Esophagus (tissue), 2 donors: ENCODE measurements around the gene PIP5KL1. TPM values are rescaled to one million over a fixed set of nuclear protein-coding genes. Genes with fewer than 3 reads are reported as not detected.

Source experiments
- H3K27ac ChIP-seq, 2 donors: one replicate each; pipeline ENCODE4 v1.5.1; 2013; ENCODE audit warnings: low read depth in 2 of 2, mild to moderate bottlenecking in 2 of 2, inconsistent platforms in 1 of 2, low read length in 1 of 2, moderate library complexity in 1 of 2
- H3K27me3 ChIP-seq, 2 donors: one replicate each; pipeline ENCODE4 v1.6.1; 2013; ENCODE audit warnings: low read length in 2 of 2, control low read depth in 1 of 2, mild to moderate bottlenecking in 1 of 2; ENCODE audit not compliant: insufficient read depth in 2 of 2, control insufficient read depth in 1 of 2
- H3K36me3 ChIP-seq, 2 donors: one replicate each; pipeline ENCODE4 v1.6.1; 2013; ENCODE audit warnings: low read length in 1 of 2; ENCODE audit not compliant: control insufficient read depth in 2 of 2, insufficient read depth in 2 of 2
- H3K4me1 ChIP-seq, 2 donors: one replicate each; pipeline ENCODE4 v1.6.1; 2013; ENCODE audit warnings: low read length in 1 of 2; ENCODE audit not compliant: control insufficient read depth in 2 of 2, insufficient read depth in 2 of 2
- H3K4me3 ChIP-seq, 2 donors: one replicate each; pipeline ENCODE4 v1.5.1; 2013; ENCODE audit warnings: low read length in 2 of 2, mild to moderate bottlenecking in 2 of 2, low read depth in 1 of 2, moderate library complexity in 1 of 2
- H3K9me3 ChIP-seq, 2 donors: one replicate each; pipeline ENCODE4 v1.6.1; 2013; ENCODE audit warnings: mild to moderate bottlenecking in 2 of 2, low read depth in 1 of 2, low read length in 1 of 2, moderate library complexity in 1 of 2; ENCODE audit not compliant: control insufficient read depth in 2 of 2, insufficient read depth in 1 of 2
- WGBS, 2 donors: extraction: QIAGEN DNeasy Blood & Tissue Kit; methylation state at CpG; one replicate each; pipeline ENCODE4 v1.1.7; 2013; 5-methylcytosine and 5-hydroxymethylcytosine counted together
- polyA plus RNA-seq, 2 donors: library from polyadenylated mRNA; stranded (reverse); fragments of 200-250 nt; gene quantifications; one replicate each; pipeline ENCODE4 v1.2.3, GENCODE V29; 2013
- donor health status: healthy with polysubstance abuse.
- donor health status: Bipolar disorder and iron deficiency.

PIP5KL1 gene
- polyA plus RNA-seq, 2 donors = 2.7 to 4.8 TPM

- 4% methylated on average over 36 to 56 of the region's 56 CpGs for WGBS, 2 donors
- Histone ChIP-seq H3K36me3 (no peaks in the 10 kb centered on the region), H3K4me3 (peak overlapping the region; percentile 41 to 50), H3K9me3 (no peaks in the 10 kb centered on the region), H3K4me1 (peaks cover 5 to 19% of the 10 kb centered on the region in 2 donors), H3K27ac (peak overlapping the region in 1 of 2 donors; percentile 28), H3K27me3 (no peaks in the 10 kb centered on the region)
Observed at GRCh38 chr9:127927201-127927987, 3.2 kb downstream of the PIP5KL1 start.

GRCh38 chr9:127926906-127927200, 3.7 kb downstream of the PIP5KL1 start:
- no peaks in the 10 kb centered on the region for H3K36me3 ChIP-seq
- no peaks in the 10 kb centered on the region for H3K9me3 ChIP-seq
- H3K4me3 ChIP-seq = peak overlapping the region; percentile 41 to 50
- H3K27me3 ChIP-seq = no peaks in the 10 kb centered on the region
- H3K4me1 ChIP-seq = peaks cover 5 to 19% of the 10 kb centered on the region in 2 donors
- no peak overlapping the region for H3K27ac ChIP-seq
- 11 to 13% methylated on average over 19 of the region's 19 CpGs for WGBS, 2 donors

GRCh38 chr9:127925959-127926905, 4.3 kb downstream of the PIP5KL1 start:
- WGBS, 2 donors = 65 to 69% methylated on average over 14 of the region's 14 CpGs
- Histone ChIP-seq H3K27me3 (no peaks in the 10 kb centered on the region), H3K4me1 (peaks cover 5 to 19% of the 10 kb centered on the region in 2 donors), H3K27ac (peak overlapping the region in 1 of 2 donors; percentile 14), H3K9me3 (no peaks in the 10 kb centered on the region), H3K4me3 (no peak overlapping the region), H3K36me3 (no peaks in the 10 kb centered on the region)

GRCh38 chr9:127924736-127925444, 5.7 kb downstream of the PIP5KL1 start:
- WGBS, 2 donors = 86 to 88% methylated on average over 22 of the region's 22 CpGs
- Histone ChIP-seq H3K9me3 (no peaks in the 10 kb centered on the region), H3K27ac (no peak overlapping the region), H3K27me3 (no peaks in the 10 kb centered on the region), H3K36me3 (no peaks in the 10 kb centered on the region), H3K4me3 (no peak overlapping the region), H3K4me1 (peaks cover 5 to 17% of the 10 kb centered on the region in 2 donors)

GRCh38 chr9:127923771-127924170, 6.8 kb downstream of the PIP5KL1 start:
- Histone ChIP-seq H3K4me1 (peaks cover 8 to 21% of the 10 kb centered on the region in 2 donors), H3K9me3 (no peaks in the 10 kb centered on the region), H3K27ac (no peak overlapping the region), H3K4me3 (no peak overlapping the region), H3K36me3 (no peaks in the 10 kb centered on the region), H3K27me3 (no peaks in the 10 kb centered on the region)
- WGBS, 2 donors = 79 to 80% methylated on average over 8 of the region's 8 CpGs

- 70 to 71% methylated on average over 6 of the region's 6 CpGs for WGBS, 2 donors
- peaks cover 5 to 19% of the 10 kb centered on the region in 2 donors for H3K4me1 ChIP-seq
Observed at GRCh38 chr9:127923046-127923445, 7.5 kb downstream of the PIP5KL1 start.

GRCh38 chr9:127921557-127922120, 8.9 kb downstream of the PIP5KL1 start:
- H3K36me3 ChIP-seq = no peaks in the 10 kb centered on the region
- no peaks in the 10 kb centered on the region for H3K9me3 ChIP-seq
- H3K4me1 ChIP-seq = peaks cover 6 to 12% of the 10 kb centered on the region in 2 donors
- no peak overlapping the region for H3K4me3 ChIP-seq
- H3K27me3 ChIP-seq = no peaks in the 10 kb centered on the region
- no peak overlapping the region for H3K27ac ChIP-seq
- WGBS, 2 donors = 11 to 12% methylated on average over 45 of the region's 45 CpGs

More at GRCh38 chr9:127923046-127923445, 7.5 kb downstream of the PIP5KL1 start:
- Histone ChIP-seq H3K27ac (no peak overlapping the region), H3K36me3 (no peaks in the 10 kb centered on the region), H3K4me3 (no peak overlapping the region), H3K9me3 (no peaks in the 10 kb centered on the region), H3K27me3 (no peaks in the 10 kb centered on the region)

- H3K4me3 ChIP-seq = no peak overlapping the region
- H3K36me3 ChIP-seq = no peaks in the 10 kb centered on the region
- H3K27ac ChIP-seq = no peak overlapping the region
- peaks cover 7 to 13% of the 10 kb centered on the region in 2 donors for H3K4me1 ChIP-seq
- 84 to 88% methylated on average over 7 of the region's 7 CpGs for WGBS, 2 donors
- H3K27me3 ChIP-seq = no peaks in the 10 kb centered on the region
- H3K9me3 ChIP-seq = no peaks in the 10 kb centered on the region
Observed at GRCh38 chr9:127920794-127921193, 9.8 kb downstream of the PIP5KL1 start.

- H3K36me3 ChIP-seq = no peaks in the 10 kb centered on the region
- peak overlapping the region; percentile 88 to 96 for H3K27ac ChIP-seq
- H3K27me3 ChIP-seq = no peaks in the 10 kb centered on the region
- H3K9me3 ChIP-seq = no peaks in the 10 kb centered on the region
- H3K4me1 ChIP-seq = peaks cover 10 to 21% of the 10 kb centered on the region in 2 donors
- 23 to 38% methylated on average over 8 of the region's 8 CpGs for WGBS, 2 donors
- H3K4me3 ChIP-seq = no peak overlapping the region
Observed at GRCh38 chr9:127919253-127919815, 11.2 kb downstream of the PIP5KL1 start.
